Right lobe of liver (tissue), 6 donors: Measurements from ENCODE around the gene HECW1. TPM values are rescaled to one million over a fixed set of nuclear protein-coding genes. Genes with fewer than 3 reads are reported as not detected.

Experiments used
- ATAC-seq, 4 donors: fragments of 200-7000 bp; cut with Tn5 transposase; one replicate each; pipeline ENCODE4 v1.9.1; 2020; ENCODE audit warnings: mild to moderate bottlenecking in 4 of 4, moderate library complexity in 4 of 4
- DNase-seq, 3 donors: peaks; one replicate each; pipeline ENCODE4 v3.0.0-alpha.2; 2020
- H3K27ac ChIP-seq, 3 donors: fragments of 200-600 bp; one replicate each; pipeline ENCODE4 v1.8.0; 2022
- H3K27me3 ChIP-seq, 2 donors: fragments of 200-600 bp; one replicate each; pipeline ENCODE4 v1.8.0; 2022
- H3K36me3 ChIP-seq, 4 donors: fragments of 200-600 bp; sonication (generic) in 1 of 4; one replicate each; pipeline versions ENCODE4 v1.5.1 to v1.8.0; 2017 to 2022; ENCODE audit warnings: control low read depth in 1 of 4
- H3K4me1 ChIP-seq, 4 donors: fragments of 200-600 bp; sonication (generic) in 1 of 4; one replicate each; pipeline versions ENCODE4 v1.5.1 to v1.8.0; 2017 to 2022; ENCODE audit warnings: control low read depth in 1 of 4
- H3K4me3 ChIP-seq, 3 donors: fragments of 200-600 bp; one replicate each; pipeline ENCODE4 v1.8.0; 2022
- H3K9me3 ChIP-seq, 4 donors: fragments of 200-600 bp; sonication (generic) in 1 of 4; one replicate each; pipeline versions ENCODE4 v1.5.1 to v1.8.0; 2017 to 2022; ENCODE audit warnings: control low read depth in 1 of 4
- CTCF ChIP-seq, 4 donors: fragments of 200-600 bp in 3 of 4; fragments of 450-650 bp in 1 of 4; IDR thresholded peaks; one replicate each; pipeline versions ENCODE4 v1.5.1 to v1.8.0; 2016 to 2022; ENCODE audit warnings: antibody characterized with exemption in 4 of 4, mild to moderate bottlenecking in 2 of 4
- POLR2A ChIP-seq: fragments of 450-650 bp; IDR thresholded peaks from one replicate; pipeline ENCODE4 v1.6.1; 2017; ENCODE audit warnings: antibody characterized with exemption, mild to moderate bottlenecking
- WGBS: methylation state at CpG from one replicate; pipeline ENCODE4 v1.1.6; 2018; ENCODE audit warnings: low coverage, low lambda C conversion rate; ENCODE audit not compliant: insufficient coverage; ENCODE audit errors: missing lambda C conversion rate; 5-methylcytosine and 5-hydroxymethylcytosine counted together
- intact Hi-C, 2 donors: fragments of 100-400 bp; cut with DNase I; formaldehyde crosslinking; loops; one replicate each; pipeline versions ENCODE4 v1.11.2 to v1.14.1; 2022
- total RNA-seq, 6 experiments: library from RNA; depleted of rRNA in 2 of 6; stranded (reverse); fragments of >200 nt in 2 of 6; fragmentation: NEBNext Ultra II Directional in 3 of 6; extraction: Animal tissue kit (Norgen Biotek cat#: 25700) in 3 of 6; gene quantifications; one replicate each; pipeline versions ENCODE4 v1.1.0 to v1.2.4, GENCODE V29; 2016 to 2023
- donor health status: DM: no; HTN: yes; CAD: no.
- donor health status: DM: no; HTN: no; CAD: no.
- donor health status: DM: no; HTN: no; CAD: no.
- donor health status: DM: no; HTN: yes; CAD: no.
- donor health status: DM: no; HTN: yes; CAD: no.

HECW1 gene
- total RNA-seq, 6 experiments from 2014 or later = 0.02 to 0.87 (median 0.09) TPM; not detected in 1

DNA sequence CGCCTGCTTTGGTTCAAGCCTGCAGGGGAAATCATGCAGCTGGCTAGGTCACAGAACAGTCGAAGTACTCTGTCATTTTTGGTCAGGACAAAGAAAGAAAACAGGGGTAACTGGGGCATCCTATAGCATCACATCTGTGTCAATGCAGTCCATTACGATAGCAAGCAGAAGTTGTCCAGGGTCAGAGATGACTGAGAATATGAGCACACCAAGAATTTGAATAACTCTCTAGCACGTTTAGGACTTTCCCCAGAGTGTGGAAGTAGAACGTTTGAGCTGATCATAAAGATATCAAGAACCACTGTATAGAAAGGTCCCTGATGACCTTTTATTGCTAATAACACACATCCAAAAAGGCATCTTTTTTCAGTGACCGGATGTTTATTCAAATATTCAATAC is 12.7 kb upstream of the HECW1 start:
- no peak for ATAC-seq
- no peak for TF ChIP-seq POLR2A
- no peak for TF ChIP-seq CTCF (IDR thresholded peaks at IDR 0.05)
- DNase-seq = no peak
- 43% methylated on average over 6 of the region's 6 CpGs for WGBS
- Histone ChIP-seq H3K27me3 (no peaks in the 10 kb centered on the region), H3K4me1 (no peaks in the 10 kb centered on the region), H3K27ac (no peak overlapping the region), H3K36me3 (no peaks in the 10 kb centered on the region), H3K9me3 (no peaks in the 10 kb centered on the region), H3K4me3 (no peak overlapping the region)
- intact Hi-C loops = no loop called here

GRCh38 chr7:43104874-43105520 is 7.5 kb upstream of the HECW1 start:
- H3K27me3 ChIP-seq = no peaks in the 10 kb centered on the region
- ATAC-seq (no peak), DNase-seq (no peak)
- no peak overlapping the region for H3K27ac ChIP-seq
- no peaks in the 10 kb centered on the region for H3K36me3 ChIP-seq
- no peaks in the 10 kb centered on the region for H3K4me1 ChIP-seq
- no peak for TF ChIP-seq CTCF (IDR thresholded peaks at IDR 0.05)
- TF ChIP-seq POLR2A = no peak
- whole genome bisulfite sequencing = 44% methylated on average over 1 of the region's 1 CpG
- intact Hi-C loops = no loop called here
- H3K4me3 ChIP-seq = no peak overlapping the region
- no peaks in the 10 kb centered on the region for H3K9me3 ChIP-seq

DNA sequence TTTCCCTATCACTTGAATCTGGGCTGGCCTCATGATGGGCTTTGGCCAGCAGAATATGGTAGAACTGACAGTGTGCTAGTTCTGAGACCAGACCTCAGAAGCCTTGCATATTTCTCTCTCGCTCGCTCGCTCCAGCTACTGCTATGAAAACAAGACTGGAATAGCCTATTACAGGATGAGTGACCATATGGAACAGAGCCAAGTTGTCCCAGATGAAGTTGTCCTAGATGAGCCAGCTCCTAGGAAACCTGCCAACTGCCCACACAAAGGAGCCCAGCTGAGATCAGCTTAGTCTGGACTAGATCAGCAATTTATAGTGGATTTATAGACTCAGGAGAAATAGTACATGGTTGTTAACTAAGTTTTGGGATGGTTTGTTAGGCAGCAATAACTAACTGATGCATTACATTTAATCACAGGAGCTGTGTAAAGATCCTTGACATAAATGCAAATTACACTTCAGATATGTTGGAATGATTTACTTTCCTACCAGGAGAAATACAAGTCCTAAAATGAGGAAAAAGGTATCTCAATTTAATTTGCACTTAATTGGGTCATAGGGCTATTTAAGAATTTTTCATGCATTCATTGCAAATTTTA is 6.8 kb upstream of the HECW1 start:
- intact Hi-C loops = no loop called here
- Histone ChIP-seq H3K9me3 (no peaks in the 10 kb centered on the region), H3K36me3 (no peaks in the 10 kb centered on the region), H3K27ac (no peak overlapping the region), H3K27me3 (no peaks in the 10 kb centered on the region), H3K4me3 (no peak overlapping the region), H3K4me1 (no peaks in the 10 kb centered on the region)
- no peak for TF ChIP-seq POLR2A
- no peak for TF ChIP-seq CTCF (IDR thresholded peaks at IDR 0.05)
- no CpG with 5 or more reads among the region's 3 CpGs for WGBS
- ATAC-seq (no peak), DNase-seq (no peak)

DNA sequence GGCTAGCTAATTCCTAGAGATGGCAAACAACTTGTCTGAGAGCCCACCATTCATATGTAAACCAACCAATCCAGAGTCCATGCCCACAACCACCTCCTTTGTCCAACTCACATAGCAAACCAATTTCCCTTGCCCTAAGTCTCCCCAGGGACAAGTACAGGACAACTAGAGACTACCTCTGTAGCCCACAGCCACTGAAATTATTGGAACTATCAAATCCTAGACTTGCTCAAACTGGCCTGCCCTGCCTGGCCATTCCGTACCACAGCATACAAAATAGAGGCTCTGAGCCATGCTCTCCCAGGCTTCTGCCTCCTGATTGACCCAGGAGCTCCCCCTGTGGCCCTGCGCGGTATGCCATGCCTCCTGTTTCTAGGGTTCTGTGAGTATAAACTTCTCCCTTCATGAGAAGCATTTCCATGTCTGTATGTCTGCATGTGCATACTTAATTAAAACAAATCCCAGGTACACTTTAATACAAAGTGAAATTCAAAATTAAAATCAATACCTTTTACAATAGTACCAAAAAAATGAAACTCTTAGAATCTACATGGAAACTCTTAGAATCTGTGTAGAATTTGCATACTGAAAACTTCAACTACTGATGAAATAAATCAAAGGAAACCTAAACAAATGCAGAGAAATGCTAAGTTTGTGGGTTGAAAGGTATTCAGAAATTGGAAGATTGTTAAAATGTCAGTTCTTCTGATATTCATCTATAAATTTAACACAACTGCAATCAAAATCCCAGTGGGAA is 4.0 kb upstream of the HECW1 start:
- peak; percentile 64 to 75 (median 68) for DNase-seq
- Histone ChIP-seq H3K9me3 (no peaks in the 10 kb centered on the region), H3K4me3 (no peak overlapping the region), H3K27ac (no peak overlapping the region), H3K27me3 (peaks cover 0 to 12% of the 10 kb centered on the region in 2 donors), H3K36me3 (no peaks in the 10 kb centered on the region), H3K4me1 (peaks cover 0 to 10% (median 0%) of the 10 kb centered on the region in 4 donors)
- intact Hi-C loops = no loop called here
- ATAC-seq = peak; percentile 89 to 97 (median 93)
- no peak for TF ChIP-seq POLR2A
- peak; percentile 47 to 89 (median 82) for TF ChIP-seq CTCF (IDR thresholded peaks at IDR 0.05)
- 3% methylated on average over 3 of the region's 3 CpGs for WGBS
